Measurements from ENCODE around the gene CTSW. TPM values are rescaled to one million over a fixed set of nuclear protein-coding genes. Genes with fewer than 3 reads are reported as not detected.
"Not testable (repeated sequence)": the region's sequence is repeated elsewhere in the genome, so short reads cannot be mapped to it uniquely, and the experiment has no call there.

Gene CTSW
- 100 to 1,000 TPM; 268 to 339 TPM for total RNA-seq

- CTCF ChIA-PET = interaction anchor here (0.9 to 27.4 kb wide), 5 partner anchors 11 to 168 kb away, joined by 3 to 710 read pairs (median 4); partner anchors contain the start of genes CCDC85B, CFL1, CTSW and EFEMP2
- Mint-ChIP-seq H3K4me3 (peak within 1 kb of the TSS; percentile 75), H3K27ac (peak within 1 kb of the TSS; percentile 86), H3K4me1 (peaks cover 67% of the 10 kb centered on the region), H3K9me3 (ENCODE audit: low read depth) (no peaks in the 10 kb centered on the region), H3K27me3 (no peaks in the 10 kb centered on the region), H3K36me3 (peaks cover 8% of the 10 kb centered on the region)
- DNase-seq = peak; percentile 76
- peak; percentile 67 for ATAC-seq
Observed at GRCh38 chr11:65879617-65880016, at the start of gene CTSW. TSS of gene CTSW (plus strand) at chr11:65879837. CDS start at chr11:65879855, 18 bp downstream.

GRCh38 chr11:65832231-65832630, 47.4 kb upstream of the CTSW start:
- CTCF ChIA-PET = interaction anchor here (1.0 to 3.9 kb wide), 13 partner anchors 10 to 190 kb away, joined by 3 to 24 read pairs (median 6); partner anchors contain the start of genes AP5B1, CFL1, FIBP and KAT5
- not testable (repeated sequence) for H3K36me3 Mint-ChIP-seq; DNase-seq; H3K9me3 Mint-ChIP-seq (ENCODE audit: low read depth); H3K4me3 Mint-ChIP-seq; H3K27ac Mint-ChIP-seq; ATAC-seq
- Mint-ChIP-seq H3K4me1 (peaks cover 24% of the 10 kb centered on the region), H3K27me3 (peaks cover 28% of the 10 kb centered on the region)

- peak; percentile 97 for DNase-seq
- CTCF ChIA-PET = interaction anchor here (0.6 to 3.9 kb wide), 20 partner anchors 12 to 1615 kb away, joined by 3 to 24 read pairs (median 4); partner anchors contain the start of genes AP5B1, CFL1, FIBP and KAT5
- H3K27ac Mint-ChIP-seq = peak within 1 kb of the TSS; percentile 31
Observed at GRCh38 chr11:65833297-65834030, 46.2 kb upstream of the CTSW start, which contains the start of gene SNX32. TSS of gene SNX32 (plus strand) at chr11:65833963. CDS start at chr11:65834066, 103 bp downstream.

GRCh38 chr11:65834202-65834601, 45.4 kb upstream of the CTSW start:
- no peak for DNase-seq
- no peak overlapping the region for H3K4me3 Mint-ChIP-seq
- peaks cover 25% of the 10 kb centered on the region for H3K27me3 Mint-ChIP-seq
- peaks cover 13% of the 10 kb centered on the region for H3K4me1 Mint-ChIP-seq
- no peak overlapping the region for H3K27ac Mint-ChIP-seq
- no peaks in the 10 kb centered on the region for H3K9me3 Mint-ChIP-seq (ENCODE audit: low read depth)
- H3K36me3 Mint-ChIP-seq = peaks cover 4% of the 10 kb centered on the region
- no peak for ATAC-seq
- CTCF ChIA-PET = interaction anchor here (0.7 to 3.9 kb wide), 11 partner anchors 17 to 154 kb away, joined by 3 to 24 read pairs (median 9); partner anchors contain the start of genes AP5B1, CFL1, FIBP and KAT5

More at GRCh38 chr11:65833297-65834030, 46.2 kb upstream of the CTSW start, which contains the start of gene SNX32:
- H3K9me3 Mint-ChIP-seq (ENCODE audit: low read depth) = no peaks in the 10 kb centered on the region
- peaks cover 28% of the 10 kb centered on the region for H3K27me3 Mint-ChIP-seq
- no peak within 1 kb of the TSS for H3K4me3 Mint-ChIP-seq
- peaks cover 4% of the 10 kb centered on the region for H3K36me3 Mint-ChIP-seq
- ATAC-seq = peak; percentile 100
- peaks cover 15% of the 10 kb centered on the region for H3K4me1 Mint-ChIP-seq

GRCh38 chr11:65842144-65842543, 37.5 kb upstream of the CTSW start:
- Mint-ChIP-seq H3K9me3 (ENCODE audit: low read depth) (no peaks in the 10 kb centered on the region), H3K36me3 (no peaks in the 10 kb centered on the region), H3K27me3 (no peaks in the 10 kb centered on the region), H3K4me1 (no peaks in the 10 kb centered on the region), H3K4me3 (no peak overlapping the region), H3K27ac (no peak overlapping the region)
- CTCF ChIA-PET = interaction anchor here (1.7 kb wide), 1 partner anchor 10 kb away, joined by 3 read pairs; no protein-coding TSS in a partner anchor
- no peak for DNase-seq
- no peak for ATAC-seq

GRCh38 chr11:65843811-65844210, 35.8 kb upstream of the CTSW start:
- CTCF ChIA-PET = interaction anchor here (0.7 to 1.4 kb wide), 3 partner anchors 74 to 180 kb away, joined by 3 to 4 read pairs (median 3); no protein-coding TSS in a partner anchor
- Mint-ChIP-seq H3K9me3 (ENCODE audit: low read depth) (no peaks in the 10 kb centered on the region), H3K4me1 (no peaks in the 10 kb centered on the region), H3K4me3 (no peak overlapping the region), H3K27ac (no peak overlapping the region), H3K36me3 (no peaks in the 10 kb centered on the region), H3K27me3 (no peaks in the 10 kb centered on the region)
- no peak for DNase-seq
- no peak for ATAC-seq

- CTCF ChIA-PET = interaction anchor here (0.7 to 1.9 kb wide), 4 partner anchors 17 to 181 kb away, joined by 3 to 5 read pairs (median 4); partner anchors contain the start of gene FIBP
- Mint-ChIP-seq H3K4me3 (no peak overlapping the region), H3K9me3 (ENCODE audit: low read depth) (no peaks in the 10 kb centered on the region), H3K27ac (no peak overlapping the region), H3K27me3 (no peaks in the 10 kb centered on the region), H3K4me1 (no peaks in the 10 kb centered on the region), H3K36me3 (no peaks in the 10 kb centered on the region)
- DNase-seq (no peak), ATAC-seq (no peak)
Observed at GRCh38 chr11:65844231-65844872, 35.3 kb upstream of the CTSW start.

GRCh38 chr11:65847746-65848145, 31.9 kb upstream of the CTSW start:
- H3K27ac Mint-ChIP-seq = no peak overlapping the region
- no peak for ATAC-seq
- no peak overlapping the region for H3K4me3 Mint-ChIP-seq
- H3K9me3 Mint-ChIP-seq (ENCODE audit: low read depth) = peaks cover 2% of the 10 kb centered on the region
- no peak for DNase-seq
- peaks cover 17% of the 10 kb centered on the region for H3K36me3 Mint-ChIP-seq
- peaks cover 2% of the 10 kb centered on the region for H3K4me1 Mint-ChIP-seq
- CTCF ChIA-PET = interaction anchor here (1.2 to 4.7 kb wide), 5 partner anchors 12 to 137 kb away, joined by 3 to 17 read pairs (median 4); partner anchors contain the start of genes CCDC85B, FIBP and MUS81
- H3K27me3 Mint-ChIP-seq = no peaks in the 10 kb centered on the region

GRCh38 chr11:65848693-65849092, 30.9 kb upstream of the CTSW start:
- H3K9me3 Mint-ChIP-seq (ENCODE audit: low read depth); ATAC-seq; DNase-seq; H3K4me1 Mint-ChIP-seq; H3K27me3 Mint-ChIP-seq; H3K27ac Mint-ChIP-seq; H3K4me3 Mint-ChIP-seq: not testable (repeated sequence)
- peaks cover 26% of the 10 kb centered on the region for H3K36me3 Mint-ChIP-seq
- CTCF ChIA-PET = interaction anchor here (0.6 to 5.6 kb wide), 7 partner anchors 9 to 161 kb away, joined by 3 to 20 read pairs (median 4); partner anchors contain the start of genes CCDC85B, CFL1 and FIBP

- CTCF ChIA-PET = interaction anchor here (0.9 to 5.6 kb wide), 9 partner anchors 9 to 79 kb away, joined by 3 to 20 read pairs (median 5); partner anchors contain the start of genes CCDC85B, CFL1, FIBP and MUS81
- Mint-ChIP-seq H3K27ac (no peak overlapping the region), H3K27me3 (no peaks in the 10 kb centered on the region), H3K4me3 (no peak overlapping the region), H3K36me3 (peaks cover 33% of the 10 kb centered on the region), H3K9me3 (ENCODE audit: low read depth) (peaks cover 2% of the 10 kb centered on the region), H3K4me1 (peaks cover 8% of the 10 kb centered on the region)
- no peak for DNase-seq
- ATAC-seq = no peak
Observed at GRCh38 chr11:65849366-65849765, 30.3 kb upstream of the CTSW start.

GRCh38 chr11:65849771-65850216, 29.8 kb upstream of the CTSW start:
- H3K27ac Mint-ChIP-seq = no peak overlapping the region
- no peak overlapping the region for H3K4me3 Mint-ChIP-seq
- H3K4me1 Mint-ChIP-seq = peaks cover 11% of the 10 kb centered on the region
- peaks cover 37% of the 10 kb centered on the region for H3K36me3 Mint-ChIP-seq
- DNase-seq (no peak), ATAC-seq (peak; percentile 6)
- H3K27me3 Mint-ChIP-seq = no peaks in the 10 kb centered on the region
- H3K9me3 Mint-ChIP-seq (ENCODE audit: low read depth) = peaks cover 2% of the 10 kb centered on the region
- CTCF ChIA-PET = interaction anchor here (1.6 to 5.6 kb wide), 7 partner anchors 10 to 79 kb away, joined by 4 to 20 read pairs (median 9); partner anchors contain the start of genes CCDC85B, FIBP and MUS81

- no peak for DNase-seq
- CTCF ChIA-PET = interaction anchor here (0.5 to 5.6 kb wide), 11 partner anchors 9 to 151 kb away, joined by 3 to 20 read pairs (median 4); partner anchors contain the start of genes CCDC85B, FIBP and MUS81
- Mint-ChIP-seq H3K27ac (no peak overlapping the region), H3K36me3 (peaks cover 42% of the 10 kb centered on the region), H3K9me3 (ENCODE audit: low read depth) (peaks cover 2% of the 10 kb centered on the region), H3K27me3 (no peaks in the 10 kb centered on the region), H3K4me1 (peaks cover 15% of the 10 kb centered on the region), H3K4me3 (no peak overlapping the region)
- ATAC-seq = peak; percentile 10
Observed at GRCh38 chr11:65850217-65851082, 29.2 kb upstream of the CTSW start.
